H1 (cell line): ENCODE data around the gene LCLAT1. TPM values are rescaled to one million over a fixed set of nuclear protein-coding genes. Genes with fewer than 3 reads are reported as not detected.
A peak's percentile ranks its signal among the peaks of the same experiment; 100 is the strongest.

Experiments used
- CTCF ChIA-PET: fragments of 300-600 bp; sonication (Branson Sonifier 250); formaldehyde crosslinking; loops from one replicate; lab custom pipeline; 2021; ENCODE audit not compliant: partially characterized antibody; lab: Charles Lee
- POLR2A ChIA-PET: fragments of 300-600 bp; sonication (Branson Sonifier 250); formaldehyde crosslinking; loops from one replicate; lab custom pipeline; 2021; ENCODE audit warnings: inconsistent platforms; ENCODE audit not compliant: partially characterized antibody; lab: Charles Lee
- DNase-seq, 2 experiments: peaks; one replicate each; pipeline versions ENCODE4 v3.0.0 to v3.0.0-alpha.2; 2010 to 2022; ENCODE audit warnings: low spot score in 2 of 2, low read depth in 1 of 2, mixed read lengths in 1 of 2
- FAIRE-seq: peaks from 2 replicates; lab custom pipeline; 2011; peaks lifted over from hg19 to GRCh38; lab: Jason Lieb, UNC
- H2AFZ ChIP-seq: 2 replicates; pipeline ENCODE4 v1.8.1; 2012; ENCODE audit warnings: low read length, inconsistent platforms
- H2AK5ac ChIP-seq: 2 replicates; pipeline ENCODE4 v1.6.1; 2013; ENCODE audit warnings: low read depth, low read length
- H2BK120ac ChIP-seq: replicated peaks from 2 replicates; pipeline ENCODE3; 2013; ENCODE audit warnings: low read depth, low read length, inconsistent platforms
- H2BK12ac ChIP-seq: 2 replicates; pipeline ENCODE4 v1.6.1; 2013; ENCODE audit warnings: low read depth, low read length
- H2BK15ac ChIP-seq: 2 replicates; pipeline ENCODE4 v1.6.1; 2013; ENCODE audit warnings: low read length
- H2BK20ac ChIP-seq: 2 replicates; pipeline ENCODE4 v1.6.1; 2013; ENCODE audit warnings: low read length
- H2BK5ac ChIP-seq: 2 replicates; pipeline ENCODE4 v1.6.1; 2013; ENCODE audit warnings: low read depth, low read length
- H3K14ac ChIP-seq: 2 replicates; pipeline ENCODE4 v1.6.1; 2013; ENCODE audit warnings: inconsistent platforms; ENCODE audit not compliant: insufficient read length
- H3K18ac ChIP-seq: 2 replicates; pipeline ENCODE4 v1.6.1; 2013; ENCODE audit warnings: low read length; ENCODE audit errors: extremely low read depth
- H3K23ac ChIP-seq: 2 replicates; pipeline ENCODE4 v1.6.1; 2013; ENCODE audit warnings: inconsistent platforms; ENCODE audit not compliant: insufficient read length
- H3K23me2 ChIP-seq: 2 replicates; pipeline ENCODE4 v1.6.1; 2013; ENCODE audit warnings: low read depth, low read length
- H3K27ac ChIP-seq: 2 replicates; pipeline ENCODE4 v1.6.1; 2011; ENCODE audit warnings: low read depth, low read length, inconsistent platforms
- H3K27me3 ChIP-seq, 4 experiments: replicated peaks in 1 of 4; 1 replicate in 1 of 4; 2 replicates in 3 of 4; pipeline versions ENCODE4 v1.6.1 to v1.8.1; 2011 to 2013; ENCODE audit warnings: low read length in 3 of 4, mild to moderate bottlenecking in 3 of 4, inconsistent platforms in 2 of 4, mixed read lengths in 2 of 4, moderate library complexity in 1 of 4; ENCODE audit not compliant: control insufficient read depth in 3 of 4, insufficient read depth in 3 of 4; ENCODE audit errors: extremely low read depth in 1 of 4
- H3K36me3 ChIP-seq, 4 experiments: 2 replicates each; pipeline versions ENCODE4 v1.6.1 to v1.8.1; 2011 to 2013; ENCODE audit warnings: mild to moderate bottlenecking in 4 of 4, low read length in 3 of 4, moderate library complexity in 2 of 4, control low read depth in 1 of 4, inconsistent platforms in 1 of 4; ENCODE audit not compliant: insufficient read depth in 4 of 4, control insufficient read depth in 2 of 4
- H3K4ac ChIP-seq: replicated peaks from 2 replicates; pipeline ENCODE3; 2013; ENCODE audit warnings: low read length, low read depth, mixed read lengths, inconsistent platforms; ENCODE audit not compliant: insufficient read length
- H3K4me1 ChIP-seq, 4 experiments: replicated peaks in 1 of 4; 1 replicate in 1 of 4; 2 replicates in 3 of 4; pipeline versions ENCODE4 v1.6.1 to v1.8.1; 2011 to 2013; ENCODE audit warnings: low read length in 3 of 4, inconsistent platforms in 2 of 4, mixed read lengths in 1 of 4; ENCODE audit not compliant: insufficient read depth in 4 of 4, control insufficient read depth in 3 of 4
- H3K4me2 ChIP-seq, 2 experiments: 2 replicates each; pipeline versions ENCODE4 v1.6.1 to v1.8.1; 2011 to 2013; ENCODE audit warnings: low read depth in 2 of 2, low read length in 2 of 2, control low read depth in 1 of 2, inconsistent platforms in 1 of 2, mild to moderate bottlenecking in 1 of 2; ENCODE audit not compliant: insufficient read depth in 1 of 2
- H3K4me3 ChIP-seq, 4 experiments: fragments of 200-600, 300-600 bp in 1 of 4; sonication (generic), shearing (Covaris generic), sonication (Bioruptor Twin) in 1 of 4; 2 replicates each; pipeline versions ENCODE4 v1.5.1 to v1.8.1; 2011 to 2016; ENCODE audit warnings: low read length in 4 of 4, low read depth in 3 of 4, control low read depth in 2 of 4, inconsistent platforms in 2 of 4, mild to moderate bottlenecking in 2 of 4, mixed read lengths in 1 of 4, moderate library complexity in 1 of 4; ENCODE audit not compliant: insufficient read depth in 2 of 4; ENCODE audit errors: extremely low read depth in 1 of 4
- H3K56ac ChIP-seq: replicated peaks from 2 replicates; pipeline ENCODE3; 2013; ENCODE audit warnings: low read depth, mild to moderate bottlenecking, mixed read lengths, low read length, inconsistent platforms; ENCODE audit not compliant: insufficient read length
- H3K79me1 ChIP-seq: 2 replicates; pipeline ENCODE4 v1.6.1; 2013; ENCODE audit warnings: low read depth, low read length, control low read depth
- H3K79me2 ChIP-seq, 2 experiments: 2 replicates each; pipeline versions ENCODE4 v1.6.1 to v1.8.1; 2012 to 2013; ENCODE audit warnings: low read length in 2 of 2, mild to moderate bottlenecking in 2 of 2, inconsistent platforms in 1 of 2; ENCODE audit not compliant: insufficient read depth in 2 of 2, control insufficient read depth in 1 of 2
- H3K9ac ChIP-seq, 4 experiments: replicated peaks in 1 of 4; 1 replicate in 1 of 4; 2 replicates in 3 of 4; pipeline versions ENCODE4 v1.6.1 to v1.8.1; 2011 to 2013; ENCODE audit warnings: low read depth in 3 of 4, low read length in 3 of 4, control low read depth in 2 of 4, mild to moderate bottlenecking in 2 of 4, moderate library complexity in 2 of 4, inconsistent platforms in 1 of 4; ENCODE audit errors: extremely low read depth in 1 of 4
- H3K9me3 ChIP-seq, 2 experiments: 2 replicates each; pipeline versions ENCODE4 v1.6.1 to v1.8.1; 2012 to 2013; ENCODE audit warnings: mild to moderate bottlenecking in 2 of 2, moderate library complexity in 2 of 2, control low read depth in 1 of 2, inconsistent platforms in 1 of 2, low read depth in 1 of 2, low read length in 1 of 2, mixed read lengths in 1 of 2; ENCODE audit not compliant: insufficient read depth in 2 of 2
- H4K20me1 ChIP-seq, 2 experiments: replicated peaks in 1 of 2; 2 replicates each; pipeline versions ENCODE3 to v1.8.1; 2011 to 2013; ENCODE audit warnings: inconsistent platforms in 2 of 2, low read length in 2 of 2, mild to moderate bottlenecking in 1 of 2; ENCODE audit not compliant: insufficient read depth in 2 of 2, control insufficient read depth in 1 of 2
- H4K5ac ChIP-seq: 2 replicates; pipeline ENCODE4 v1.6.1; 2013; ENCODE audit warnings: low read length, low read depth, mixed read lengths, inconsistent platforms; ENCODE audit not compliant: insufficient read length
- H4K8ac ChIP-seq: 2 replicates; pipeline ENCODE4 v1.8.0; 2013; ENCODE audit warnings: mild to moderate bottlenecking, moderate library complexity, low read length, inconsistent platforms; ENCODE audit not compliant: insufficient read depth; ENCODE audit errors: extremely low read depth
- H4K91ac ChIP-seq: replicated peaks from 2 replicates; pipeline ENCODE3; 2013; ENCODE audit warnings: low read length, mixed read lengths, inconsistent platforms; ENCODE audit not compliant: insufficient read length
- CBX8 ChIP-seq: fragments of 300-800, 300-1000 bp; sonication (generic); IDR thresholded peaks from 2 replicates; pipeline ENCODE4 v1.7.1; 2016; ENCODE audit warnings: low read depth, low read length, borderline replicate concordance
- EP300 ChIP-seq, 2 experiments: IDR thresholded peaks; 1 replicate in 1 of 2; 2 replicates in 1 of 2; pipeline ENCODE4 v1.6.1; 2011 to 2012; ENCODE audit warnings: low read depth in 2 of 2, low read length in 2 of 2, mild to moderate bottlenecking in 2 of 2, borderline replicate concordance in 1 of 2, inconsistent platforms in 1 of 2, moderate library complexity in 1 of 2
- GABPA ChIP-seq: IDR thresholded peaks from 2 replicates; pipeline ENCODE4 v1.6.1; 2011; ENCODE audit warnings: mild to moderate bottlenecking, low read length, moderate library complexity, borderline replicate concordance; ENCODE audit not compliant: insufficient read depth
- JUN ChIP-seq: IDR thresholded peaks from 2 replicates; pipeline ENCODE4 v1.6.1; 2011; ENCODE audit warnings: low read depth, mild to moderate bottlenecking, improper control_type of control experiment, low read length
- JUND ChIP-seq: IDR thresholded peaks from 2 replicates; pipeline ENCODE4 v1.6.1; 2011; ENCODE audit warnings: mild to moderate bottlenecking, improper control_type of control experiment, low read length
- KDM5A ChIP-seq: fragments of 200-600 bp; IDR thresholded peaks from 2 replicates; pipeline ENCODE4 v1.7.1; 2012; ENCODE audit warnings: mild to moderate bottlenecking, low read length, inconsistent platforms, mixed read lengths
- MAFK ChIP-seq: IDR thresholded peaks from 2 replicates; pipeline ENCODE4 v1.6.1; 2012; ENCODE audit warnings: low read depth, mild to moderate bottlenecking, improper control_type of control experiment, low read length
- NANOG ChIP-seq: IDR thresholded peaks from 2 replicates; pipeline ENCODE4 v1.6.1; 2011; ENCODE audit warnings: low read length, low read depth, mild to moderate bottlenecking, inconsistent platforms; ENCODE audit not compliant: insufficient read depth, poor library complexity, severe bottlenecking
- PHF8 ChIP-seq: fragments of 200-600 bp; sonication (generic); conservative IDR thresholded peaks from 2 replicates; pipeline ENCODE4 v1.7.1; 2012; ENCODE audit warnings: low read depth, mild to moderate bottlenecking, inconsistent platforms, low read length, moderate library complexity
- RBBP5 ChIP-seq: IDR thresholded peaks from 2 replicates; pipeline ENCODE4 v1.7.1; 2012; ENCODE audit warnings: low read depth, mild to moderate bottlenecking, inconsistent platforms, low read length, moderate library complexity, borderline replicate concordance
- RNF2 ChIP-seq: fragments of 200-900, 300-1000 bp; sonication (generic); IDR thresholded peaks from 2 replicates; pipeline ENCODE4 v1.7.1; 2016; ENCODE audit warnings: borderline replicate concordance, low read depth, mild to moderate bottlenecking, antibody characterized with exemption, low read length; ENCODE audit not compliant: poor library complexity, severe bottlenecking; ENCODE audit errors: missing control alignments
- SAP30 ChIP-seq: fragments of 300-600 bp; sonication (generic); IDR thresholded peaks from 2 replicates; pipeline ENCODE4 v1.7.1; 2012; ENCODE audit warnings: low read length, moderate library complexity, mild to moderate bottlenecking, inconsistent platforms; ENCODE audit not compliant: insufficient read depth, insufficient replicate concordance
- YY1 ChIP-seq: IDR thresholded peaks from 2 replicates; pipeline ENCODE4 v1.6.1; 2011; ENCODE audit warnings: low read depth, mild to moderate bottlenecking, low read length
- ZNF274 ChIP-seq: IDR thresholded peaks from 2 replicates; pipeline ENCODE4 v1.7.0; 2012; ENCODE audit warnings: low read length, borderline replicate concordance; ENCODE audit errors: extremely low read depth
- polyA plus RNA-seq, 7 experiments: library from polyadenylated mRNA; depleted of rRNA in 3 of 7; stranded (reverse) in 5 of 7; unstranded in 2 of 7; fragments of >200 nt in 5 of 7; fragments of 200-250 nt in 2 of 7; gene quantifications; 1 replicate in 5 of 7; 2 replicates in 1 of 7; 4 replicates in 1 of 7; pipeline versions ENCODE4 v1.2.1 to v1.2.3, GENCODE V29; 2011 to 2013; ENCODE audit warnings: missing spikeins in 2 of 7, mixed read lengths in 2 of 7
- total RNA-seq: library from RNA; stranded (reverse); fragmentation: NEBNext Ultra II Directional; extraction: Animal tissue kit (Norgen Biotek cat#: 25700); gene quantifications from 2 replicates; pipeline ENCODE4 v1.2.1, GENCODE V29; 2021

Gene LCLAT1
- total and polyA plus RNA-seq, 2 of the 8 experiments (the other 6 are each of a cell fraction or from before 2014, with no cell fraction given) = 7.6 to 22.0 TPM

DNA sequence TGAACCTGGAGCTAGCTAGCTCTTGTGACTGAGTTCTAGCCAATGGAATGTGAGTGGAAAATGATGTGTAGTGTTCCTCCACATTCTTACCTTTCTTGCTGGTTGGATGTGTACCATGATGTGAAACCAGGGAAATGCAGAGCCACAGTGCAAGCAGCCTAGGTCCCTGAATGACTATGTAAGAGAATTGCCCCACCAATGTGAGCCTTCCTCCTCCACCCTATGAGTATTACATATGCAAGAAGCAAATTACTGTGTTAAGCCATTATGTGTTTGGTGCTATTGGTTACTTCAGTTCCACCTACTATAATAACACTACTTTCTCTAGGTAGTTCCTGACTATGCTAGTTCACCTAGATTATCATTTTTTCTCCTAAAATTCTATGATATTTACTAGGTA lies 39.6 kb downstream of the LCLAT1 start:
- no peaks in the 10 kb centered on the region for H3K9me3 ChIP-seq
- DNase-seq = no peak
- CTCF ChIA-PET = interaction anchor here (1.5 kb wide), 1 partner anchor 17 kb away, joined by 3 read pairs; no protein-coding TSS in a partner anchor
- TF ChIP-seq YY1 = no peak
- no peak for TF ChIP-seq CBX8
- no peak for TF ChIP-seq MAFK
- TF ChIP-seq RBBP5 = no peak
- no peak for TF ChIP-seq ZNF274
- TF ChIP-seq SAP30 = no peak
- no peak for TF ChIP-seq NANOG
- TF ChIP-seq JUND = no peak
- no peak for TF ChIP-seq GABPA
- no peak for TF ChIP-seq KDM5A
- TF ChIP-seq JUN = no peak
- TF ChIP-seq EP300 (IDR thresholded peaks at IDR 0.05; ENCODE audit: borderline replicate concordance in 1 of 2, low read depth in 2 of 2, low read length in 2 of 2) = no peak
- TF ChIP-seq RNF2 = no peak
- no peak for TF ChIP-seq PHF8

More for the DNA sequence above, 39.6 kb downstream of the LCLAT1 start:
- FAIRE-seq = no peak
- Histone ChIP-seq H3K36me3 (no peaks in the 10 kb centered on the region), H3K4me3 (no peak overlapping the region), H2BK5ac (no peak overlapping the region), H3K4me2 (no peak overlapping the region), H2BK12ac (no peak overlapping the region), H3K23me2 (no peaks in the 10 kb centered on the region), H3K27me3 (no peaks in the 10 kb centered on the region), H3K9ac (no peak overlapping the region), H3K79me1 (peaks cover 7% of the 10 kb centered on the region; the same call in 1 of the 2 replicates), H2BK120ac (no peak overlapping the region), H3K56ac (no peak overlapping the region), H3K23ac (peak overlapping the region; percentile 57), H4K20me1 (peaks cover 0 to 2% of the 10 kb centered on the region in 2 experiments), H3K14ac (no peak overlapping the region), H3K4ac (no peak overlapping the region), H2BK15ac (no peak overlapping the region), H2AFZ (no peak overlapping the region), H3K18ac (no peak overlapping the region), H4K91ac (no peak overlapping the region), H2BK20ac (no peak overlapping the region), H3K27ac (no peak overlapping the region), H4K8ac (no peak overlapping the region), H3K79me2 (peaks cover 0 to 22% of the 10 kb centered on the region in 2 experiments; a peak in 3 of 4 replicates), H4K5ac (no peak overlapping the region), H3K4me1 (no peaks in the 10 kb centered on the region), H2AK5ac (no peak overlapping the region)
- POLR2A ChIA-PET = no interaction called here
